ENCODE data around the gene RNF145.

RNF145 gene

GRCh38 chr5:159179529-159180305 lies 29.6 kb downstream of the RNF145 start:
- TF ChIP-seq CTCF (IDR thresholded peaks at IDR 0.05; ENCODE audit: low read depth, low read length): no peak
- in situ Hi-C loops (cut with HindIII; ENCODE audit: low sequenced_read_pairs): no loop called here
- DNase-seq (ENCODE audit: low read depth, low spot score): no peak
- H3K4me3 ChIP-seq (ENCODE audit: low read depth, low read length): no peak overlapping the region

- in situ Hi-C loops (cut with HindIII; ENCODE audit: low sequenced_read_pairs): no loop called here
Observed at GRCh38 chr5:159178978-159179377, 30.4 kb downstream of the RNF145 start.

GRCh38 chr5:159175547-159175946 lies 33.8 kb downstream of the RNF145 start:
- no peak for TF ChIP-seq CTCF (IDR thresholded peaks at IDR 0.05; ENCODE audit: low read depth, low read length)
- peak; percentile 32 for DNase-seq (ENCODE audit: low read depth, low spot score)
- no peak overlapping the region for H3K4me3 ChIP-seq (ENCODE audit: low read depth, low read length)
- in situ Hi-C loops (cut with HindIII; ENCODE audit: low sequenced_read_pairs): no loop called here

More at GRCh38 chr5:159178978-159179377, 30.4 kb downstream of the RNF145 start:
- DNase-seq (ENCODE audit: low read depth, low spot score): peak; percentile 99
- no peak for TF ChIP-seq CTCF (IDR thresholded peaks at IDR 0.05; ENCODE audit: low read depth, low read length)
- H3K4me3 ChIP-seq (ENCODE audit: low read depth, low read length): no peak overlapping the region

GRCh38 chr5:159174511-159175168 lies 34.7 kb downstream of the RNF145 start:
- TF ChIP-seq CTCF (IDR thresholded peaks at IDR 0.05; ENCODE audit: low read depth, low read length): no peak
- DNase-seq (ENCODE audit: low read depth, low spot score): peak; percentile 42
- in situ Hi-C loops (cut with HindIII; ENCODE audit: low sequenced_read_pairs): no loop called here
- no peak overlapping the region for H3K4me3 ChIP-seq (ENCODE audit: low read depth, low read length)

- no peak overlapping the region for H3K4me3 ChIP-seq (ENCODE audit: low read depth, low read length)
- in situ Hi-C loops (cut with HindIII; ENCODE audit: low sequenced_read_pairs): no loop called here
- no peak for DNase-seq (ENCODE audit: low read depth, low spot score)
- no peak for TF ChIP-seq CTCF (IDR thresholded peaks at IDR 0.05; ENCODE audit: low read depth, low read length)
Observed at GRCh38 chr5:159171274-159171673, 38.1 kb downstream of the RNF145 start.

- no peak for DNase-seq (ENCODE audit: low read depth, low spot score)
- no peak overlapping the region for H3K4me3 ChIP-seq (ENCODE audit: low read depth, low read length)
- in situ Hi-C loops (cut with HindIII; ENCODE audit: low sequenced_read_pairs): no loop called here
- no peak for TF ChIP-seq CTCF (IDR thresholded peaks at IDR 0.05; ENCODE audit: low read depth, low read length)
Observed at GRCh38 chr5:159170021-159170420, 39.3 kb downstream of the RNF145 start.
